HFFc6 (cell line): ENCODE measurements around the gene CALML3. TPM values are rescaled to one million over a fixed set of nuclear protein-coding genes. Genes with fewer than 3 reads are reported as not detected.

Experiments used
- DNase-seq: peaks from one replicate; pipeline ENCODE4 v3.0.0-alpha.2; 2018
- H3K27ac Mint-ChIP-seq: 2 replicates; pipeline ENCODE4 v1.8.0; 2020; ENCODE audit warnings: mild to moderate bottlenecking, mixed read lengths
- H3K27me3 Mint-ChIP-seq: 2 replicates; pipeline ENCODE4 v1.8.0; 2021; ENCODE audit warnings: mild to moderate bottlenecking, moderate library complexity, mixed read lengths; ENCODE audit not compliant: insufficient read depth
- H3K36me3 Mint-ChIP-seq: 2 replicates; pipeline ENCODE4 v1.8.0; 2021; ENCODE audit warnings: low read depth, mixed read lengths
- H3K4me1 Mint-ChIP-seq: 2 replicates; pipeline ENCODE4 v1.8.0; 2020; ENCODE audit warnings: low read depth, mixed read lengths
- H3K4me3 Mint-ChIP-seq: 2 replicates; pipeline ENCODE4 v1.8.0; 2020; ENCODE audit warnings: mild to moderate bottlenecking, moderate library complexity, mixed read lengths
- H3K9me3 Mint-ChIP-seq: 2 replicates; pipeline ENCODE4 v1.8.0; 2020; ENCODE audit warnings: mild to moderate bottlenecking, mixed read lengths
- total RNA-seq, 6 experiments: library from RNA; stranded (reverse); fragmentation: NEBNext Ultra II Directional; extraction: Animal tissue kit (Norgen Biotek cat#: 25700); gene quantifications; 2 replicates in 1 of 6; 3 replicates in 5 of 6; pipeline ENCODE4 v1.2.3, GENCODE V29; 2021
- TF ChIP-seq, protein P1 (sequence below): fragments of 200-600 bp; sonication (generic); IDR thresholded peaks from 2 replicates; pipeline ENCODE4 v1.5.0; 2021; ENCODE audit warnings: antibody characterized with exemption, mild to moderate bottlenecking

CALML3 gene
- total RNA-seq, 6 experiments from 2014 or later = not detected

DNA sequence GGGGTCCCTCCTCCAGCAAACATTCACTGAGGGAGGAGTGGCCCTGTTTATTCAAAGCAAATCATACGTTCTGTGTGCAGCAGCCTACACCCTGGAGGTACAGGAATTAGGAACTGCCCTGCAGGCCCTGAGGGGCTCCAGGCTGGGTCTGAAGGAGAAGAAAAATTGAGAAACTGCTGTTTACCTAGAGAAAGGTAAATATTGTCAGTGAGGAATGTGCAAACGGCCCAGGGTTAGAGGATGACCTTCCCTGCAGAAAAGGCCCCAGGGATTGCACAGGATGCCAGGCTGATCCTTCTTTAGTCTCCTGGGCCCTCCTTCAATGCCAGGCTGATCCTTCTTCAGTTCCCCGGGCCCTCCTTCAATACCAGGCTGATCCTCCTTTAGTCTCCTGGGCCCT is 31.1 kb upstream of the CALML3 start:
- Mint-ChIP-seq H3K4me1 (no peaks in the 10 kb centered on the region), H3K36me3 (peaks cover 10% of the 10 kb centered on the region; the same call in 1 of the 2 replicates), H3K27ac (no peak overlapping the region), H3K9me3 (peaks cover 14% of the 10 kb centered on the region), H3K4me3 (no peak overlapping the region), H3K27me3 (peaks cover 1% of the 10 kb centered on the region; the same call in 1 of the 2 replicates)
- DNase-seq = no peak
- TF ChIP-seq, protein P1, sequence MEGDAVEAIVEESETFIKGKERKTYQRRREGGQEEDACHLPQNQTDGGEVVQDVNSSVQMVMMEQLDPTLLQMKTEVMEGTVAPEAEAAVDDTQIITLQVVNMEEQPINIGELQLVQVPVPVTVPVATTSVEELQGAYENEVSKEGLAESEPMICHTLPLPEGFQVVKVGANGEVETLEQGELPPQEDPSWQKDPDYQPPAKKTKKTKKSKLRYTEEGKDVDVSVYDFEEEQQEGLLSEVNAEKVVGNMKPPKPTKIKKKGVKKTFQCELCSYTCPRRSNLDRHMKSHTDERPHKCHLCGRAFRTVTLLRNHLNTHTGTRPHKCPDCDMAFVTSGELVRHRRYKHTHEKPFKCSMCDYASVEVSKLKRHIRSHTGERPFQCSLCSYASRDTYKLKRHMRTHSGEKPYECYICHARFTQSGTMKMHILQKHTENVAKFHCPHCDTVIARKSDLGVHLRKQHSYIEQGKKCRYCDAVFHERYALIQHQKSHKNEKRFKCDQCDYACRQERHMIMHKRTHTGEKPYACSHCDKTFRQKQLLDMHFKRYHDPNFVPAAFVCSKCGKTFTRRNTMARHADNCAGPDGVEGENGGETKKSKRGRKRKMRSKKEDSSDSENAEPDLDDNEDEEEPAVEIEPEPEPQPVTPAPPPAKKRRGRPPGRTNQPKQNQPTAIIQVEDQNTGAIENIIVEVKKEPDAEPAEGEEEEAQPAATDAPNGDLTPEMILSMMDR = no peak

DNA sequence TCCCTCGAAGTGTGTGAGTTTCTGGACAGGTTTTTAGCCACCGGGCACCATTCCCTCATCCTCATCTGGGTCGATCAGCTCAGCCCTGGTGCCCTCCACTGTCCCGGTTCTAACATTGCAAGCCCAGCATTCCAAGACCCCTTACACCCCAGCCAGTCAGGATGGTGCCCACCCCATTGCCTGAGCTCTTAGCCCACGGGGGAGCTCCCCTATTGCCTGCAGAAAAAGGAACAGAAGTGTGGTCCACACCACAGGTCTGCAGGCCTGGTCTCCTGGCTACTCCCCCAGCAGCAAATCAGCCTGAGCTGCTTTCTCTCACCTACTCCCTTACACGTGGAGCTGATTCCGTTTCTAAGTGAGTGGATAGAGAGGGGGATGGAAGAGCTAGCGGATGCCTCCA is 30.1 kb upstream of the CALML3 start:
- Mint-ChIP-seq H3K27me3 (peaks cover 4% of the 10 kb centered on the region), H3K4me3 (no peak overlapping the region), H3K9me3 (peaks cover 14% of the 10 kb centered on the region), H3K4me1 (no peaks in the 10 kb centered on the region), H3K36me3 (peaks cover 10% of the 10 kb centered on the region; the same call in 1 of the 2 replicates), H3K27ac (no peak overlapping the region)
- no peak for DNase-seq
- TF ChIP-seq, protein P1 = no peak

DNA sequence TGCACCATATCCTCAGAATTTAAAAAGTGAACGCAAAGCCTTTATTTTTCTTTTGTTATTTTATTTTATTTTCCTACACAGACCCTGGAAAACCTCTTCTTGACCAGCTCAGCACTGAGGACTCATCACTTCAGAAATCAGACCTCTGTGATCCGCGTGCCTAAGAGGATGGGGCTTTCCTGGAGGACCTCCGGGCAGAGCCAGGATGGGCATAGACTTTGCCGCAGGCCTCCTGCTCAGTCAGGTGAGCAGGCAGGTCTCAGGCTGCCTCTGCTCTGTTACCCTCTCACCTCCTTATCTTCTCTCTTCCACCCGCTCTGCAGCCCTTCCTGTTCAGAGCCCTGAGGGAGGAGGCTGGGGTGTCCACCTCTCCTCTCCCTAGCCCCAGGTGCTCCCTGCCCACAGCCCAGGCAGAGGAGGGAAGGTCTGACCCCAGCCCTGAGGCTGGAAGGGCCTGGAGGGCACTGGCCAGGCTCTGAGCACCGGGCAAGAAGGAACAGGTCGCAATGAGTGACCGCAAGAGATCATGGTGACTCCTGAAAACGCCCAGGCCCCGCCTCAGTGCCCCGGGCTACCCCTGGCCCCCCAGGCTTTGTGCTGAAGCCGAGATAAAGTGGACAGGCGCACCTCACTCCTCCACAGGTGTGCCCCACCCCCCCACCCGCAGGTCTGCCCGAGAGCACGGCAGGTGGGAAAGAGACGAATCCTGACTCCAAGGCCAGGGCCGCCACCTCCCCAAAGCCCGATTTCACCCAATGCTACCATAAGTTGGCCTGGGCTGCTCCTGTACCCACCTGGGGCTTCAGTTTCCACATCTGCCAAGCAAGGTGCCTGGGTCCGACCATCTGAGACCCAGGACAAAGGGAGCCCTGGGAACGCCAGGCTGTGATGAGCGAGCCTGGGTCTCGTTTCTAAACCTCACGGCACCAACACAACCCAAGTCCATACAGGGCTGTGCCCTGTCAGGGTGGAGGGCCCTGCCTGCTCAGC is 28.2 kb upstream of the CALML3 start:
- Mint-ChIP-seq H3K27ac (no peak overlapping the region), H3K27me3 (peaks cover 20% of the 10 kb centered on the region), H3K9me3 (peaks cover 14% of the 10 kb centered on the region), H3K4me3 (no peak overlapping the region), H3K4me1 (no peaks in the 10 kb centered on the region), H3K36me3 (peaks cover 10% of the 10 kb centered on the region; the same call in 1 of the 2 replicates)
- DNase-seq = no peak
- TF ChIP-seq, protein P1 = no peak

DNA sequence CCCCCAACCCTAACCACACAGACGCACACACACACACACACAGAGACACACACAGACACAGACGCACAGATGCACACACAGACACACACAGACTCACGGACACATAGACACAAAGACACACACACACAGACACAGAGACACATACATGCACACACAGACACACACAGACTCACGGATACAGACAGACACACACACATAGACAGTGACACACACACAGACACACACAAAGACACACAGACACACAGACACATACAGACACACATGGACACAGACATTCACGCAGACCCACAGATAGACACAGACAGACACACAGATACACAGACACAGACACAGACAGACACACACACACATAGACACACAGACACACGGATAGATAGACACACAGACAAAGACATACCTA is 27.5 kb upstream of the CALML3 start:
- H3K27me3 Mint-ChIP-seq = peaks cover 27% of the 10 kb centered on the region
- no peak overlapping the region for H3K4me3 Mint-ChIP-seq
- H3K4me1 Mint-ChIP-seq = no peaks in the 10 kb centered on the region
- H3K9me3 Mint-ChIP-seq = peaks cover 7% of the 10 kb centered on the region
- no peak for DNase-seq
- peaks cover 6% of the 10 kb centered on the region; the same call in 1 of the 2 replicates for H3K36me3 Mint-ChIP-seq
- TF ChIP-seq, protein P1 = no peak
- no peak overlapping the region for H3K27ac Mint-ChIP-seq

DNA sequence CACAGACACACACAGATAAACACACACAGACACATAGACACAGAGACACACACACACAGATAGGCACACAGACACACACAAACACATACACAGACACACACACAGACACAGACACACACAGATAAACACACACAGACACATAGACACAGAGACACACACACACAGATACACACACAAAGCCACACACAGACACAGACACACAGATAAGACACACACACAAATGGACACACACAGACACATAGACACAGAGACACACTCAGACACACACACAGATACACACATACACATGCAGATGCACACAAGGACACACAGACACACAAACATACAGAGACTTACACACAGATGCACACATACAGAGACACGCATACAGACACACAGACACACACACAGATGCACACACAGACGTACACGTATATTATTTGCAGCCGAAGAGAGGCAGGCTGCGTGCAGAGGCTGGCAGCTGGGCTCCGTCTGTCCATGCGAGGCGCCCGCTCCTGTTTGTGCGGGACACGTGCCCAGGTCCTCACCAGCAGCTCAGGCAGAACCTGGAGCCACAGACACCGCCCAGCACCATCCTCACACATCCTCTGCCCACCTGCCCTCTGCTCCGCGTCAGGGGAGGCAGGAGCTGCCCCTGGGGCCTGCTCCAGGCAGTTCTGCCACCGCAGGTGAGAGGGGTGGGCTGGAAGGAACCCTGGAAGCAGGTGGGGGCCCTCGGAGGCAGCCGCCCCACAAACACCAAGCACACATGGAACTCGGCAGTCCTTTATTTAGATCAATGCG is 26.6 kb upstream of the CALML3 start:
- Mint-ChIP-seq H3K27me3 (peaks cover 29% of the 10 kb centered on the region), H3K4me3 (no peak overlapping the region), H3K27ac (no peak overlapping the region), H3K36me3 (no peaks in the 10 kb centered on the region), H3K4me1 (no peaks in the 10 kb centered on the region), H3K9me3 (no peaks in the 10 kb centered on the region)
- TF ChIP-seq, protein P1 = no peak
- DNase-seq = no peak
